NCI-H1105 (cell line): ENCODE results near the gene RPL28.

Experiments
- DNase-seq: peaks from one replicate; lab custom pipeline; 2025; lab: John Stamatoyannopoulos, UW

RPL28 gene

DNA sequence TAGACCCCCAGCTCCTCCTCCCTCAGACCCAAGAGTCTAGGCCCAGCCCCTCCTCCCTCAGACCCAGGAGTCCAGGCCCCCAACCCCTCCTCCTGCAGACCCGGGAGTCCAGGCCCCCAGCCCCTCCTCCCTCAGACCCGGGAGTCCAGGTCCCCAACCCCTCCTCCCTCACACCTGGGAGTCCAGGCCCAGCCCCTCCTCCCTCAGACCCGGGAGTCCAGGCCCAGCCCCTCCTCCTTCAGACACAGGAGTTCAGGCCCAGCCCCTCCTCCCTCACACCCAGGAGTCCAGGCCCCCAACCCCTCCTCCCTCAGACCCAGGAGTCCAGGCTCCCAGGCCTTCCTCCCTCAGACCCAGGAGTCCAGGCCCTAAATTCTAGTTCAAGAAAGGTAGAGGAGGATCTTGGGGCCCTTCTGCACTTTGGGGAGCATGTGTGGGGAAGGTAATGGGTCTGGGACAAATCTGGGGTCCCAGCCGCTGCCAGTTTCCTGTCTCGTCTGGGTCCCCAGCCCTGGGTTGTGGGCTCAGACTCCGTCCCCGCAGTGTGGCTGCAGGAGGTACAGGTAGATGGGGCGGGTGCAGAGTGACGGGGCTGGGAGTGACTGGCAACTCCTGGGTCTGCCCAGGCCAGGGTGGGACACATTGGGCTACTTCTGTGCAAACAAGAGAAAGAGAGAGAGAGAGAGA is 12.3 kb upstream of the RPL28 start:
- no peak for DNase-seq

DNA sequence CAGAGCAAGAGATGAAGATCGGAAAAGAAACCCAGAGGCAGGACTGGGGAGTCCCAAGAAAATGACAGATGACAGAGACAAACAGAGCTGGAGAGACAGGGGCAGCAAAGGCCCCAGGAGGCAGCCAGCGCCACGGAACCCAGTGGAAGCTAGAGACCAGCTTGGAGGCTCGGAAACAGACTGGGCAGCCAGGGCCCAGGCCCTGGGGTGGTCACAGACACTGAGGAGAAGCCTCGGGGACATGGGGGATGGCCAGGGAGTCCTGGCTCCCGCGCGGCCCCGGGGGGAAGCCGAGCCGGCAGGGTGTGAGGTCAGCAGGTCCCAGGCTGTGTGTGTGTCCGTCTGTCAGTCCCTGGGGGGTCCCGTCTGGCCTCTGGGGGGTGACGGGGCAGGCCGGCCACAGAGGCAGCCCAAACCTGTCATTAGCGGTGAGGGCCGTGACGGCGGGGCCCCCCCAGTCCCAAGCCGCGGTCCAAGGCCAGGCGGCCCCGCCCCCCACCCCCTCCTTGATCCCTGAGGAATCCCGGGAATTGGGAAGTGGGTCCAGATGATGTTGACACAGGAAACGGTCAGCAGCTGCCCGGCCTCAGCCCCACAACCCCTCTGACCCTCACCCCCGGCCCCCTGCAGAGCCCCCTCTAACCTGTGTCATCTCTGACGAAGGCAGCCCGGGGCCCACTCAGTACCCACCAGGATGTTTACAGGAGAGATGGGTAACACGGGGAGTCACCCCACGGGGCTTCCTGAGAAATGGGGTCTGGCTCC is 11.6 kb upstream of the RPL28 start:
- no peak for DNase-seq

DNA sequence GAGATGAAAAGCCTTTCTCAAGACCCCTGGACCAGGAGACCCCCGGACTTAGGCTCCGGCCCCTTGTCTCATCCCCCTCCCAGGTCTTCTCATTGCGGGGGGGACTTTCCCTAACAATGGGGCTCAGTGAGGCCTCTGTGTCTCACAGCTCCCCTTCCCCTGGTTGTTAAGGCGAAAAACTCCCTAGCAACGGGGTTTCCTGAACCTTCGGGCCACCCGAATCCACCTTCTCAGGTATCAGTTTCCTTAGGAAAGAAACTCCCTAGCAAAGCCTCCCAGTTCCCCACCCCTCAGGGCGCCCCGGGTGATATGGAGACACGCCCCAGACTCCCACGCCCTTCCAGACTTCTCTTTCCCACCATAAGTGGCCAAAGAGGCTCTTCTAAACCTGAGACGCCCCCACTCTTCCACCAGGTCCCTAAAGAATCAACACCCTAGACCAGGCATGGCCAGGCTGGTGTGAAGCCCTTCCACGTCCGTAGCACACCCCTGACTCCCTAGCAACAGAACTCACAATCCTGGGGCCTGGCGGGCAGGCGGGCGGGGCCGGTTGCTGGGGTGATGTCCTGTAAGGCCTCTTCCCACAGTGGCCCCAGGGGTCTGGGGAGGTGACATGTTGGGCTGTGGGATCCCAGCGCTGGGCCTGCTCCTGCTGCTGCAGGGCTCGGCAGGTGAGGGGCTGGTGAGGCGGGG is 9.3 kb upstream of the RPL28 start, which contains the start of gene TMEM190:
Gene TMEM190, plus strand, starts transcription at position 586 of the 693 bp plus-strand sequence. Its CDS starts 28 bp downstream, at position 614.
- no peak for DNase-seq

DNA sequence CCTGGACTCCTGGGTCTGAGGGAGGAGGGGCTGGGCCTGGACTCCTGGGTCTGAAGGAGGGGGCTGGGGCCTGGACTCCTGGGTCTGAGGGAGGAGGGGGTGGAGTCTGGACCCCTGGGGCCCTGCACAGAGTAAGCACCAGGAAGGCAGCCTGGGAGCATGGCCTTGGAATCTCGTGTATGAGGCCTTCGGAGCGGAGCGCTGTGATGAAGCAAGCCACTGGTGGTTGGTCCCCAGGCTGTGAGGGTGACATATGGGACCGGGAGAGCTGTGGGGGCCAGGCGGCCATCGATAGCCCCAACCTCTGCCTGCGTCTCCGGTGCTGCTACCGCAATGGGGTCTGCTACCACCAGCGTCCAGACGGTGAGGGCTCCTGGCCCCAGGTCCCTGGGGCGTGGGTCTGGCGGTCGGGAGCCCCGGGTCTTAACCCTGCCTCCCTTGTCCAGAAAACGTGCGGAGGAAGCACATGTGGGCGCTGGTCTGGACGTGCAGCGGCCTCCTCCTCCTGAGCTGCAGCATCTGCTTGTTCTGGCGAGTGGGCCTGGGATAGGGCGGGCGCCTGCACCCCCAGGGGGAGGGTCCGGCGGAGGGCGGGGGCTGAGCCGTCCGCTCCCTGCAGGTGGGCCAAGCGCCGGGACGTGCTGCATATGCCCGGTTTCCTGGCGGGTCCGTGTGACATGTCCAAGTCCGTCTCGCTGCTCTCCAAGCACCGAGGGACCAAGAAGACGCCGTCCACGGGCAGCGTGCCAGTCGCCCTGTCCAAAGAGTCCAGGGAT is 8.2 kb upstream of the RPL28 start:
- DNase-seq, result no peak

DNA sequence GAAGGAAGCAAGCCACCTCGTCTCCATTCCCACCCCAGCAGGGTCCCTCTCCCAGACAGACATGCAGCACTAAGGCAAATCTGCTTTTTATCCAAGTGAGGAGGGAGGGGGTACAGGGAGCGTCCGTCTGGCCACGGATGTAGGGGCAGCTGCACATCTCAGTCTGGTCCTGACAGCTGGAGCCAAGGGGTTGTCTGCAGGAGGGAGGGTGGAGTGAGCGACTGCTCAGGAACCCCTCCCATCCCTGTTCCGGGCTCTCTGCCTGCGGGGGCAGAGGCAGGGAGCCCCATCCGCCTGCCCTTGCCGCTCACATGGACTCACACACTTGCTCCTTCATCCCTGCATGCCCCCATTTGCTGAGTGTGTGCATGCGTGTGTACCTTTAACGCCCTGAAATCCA is 6.6 kb upstream of the RPL28 start:
- DNase-seq, result no peak

DNA sequence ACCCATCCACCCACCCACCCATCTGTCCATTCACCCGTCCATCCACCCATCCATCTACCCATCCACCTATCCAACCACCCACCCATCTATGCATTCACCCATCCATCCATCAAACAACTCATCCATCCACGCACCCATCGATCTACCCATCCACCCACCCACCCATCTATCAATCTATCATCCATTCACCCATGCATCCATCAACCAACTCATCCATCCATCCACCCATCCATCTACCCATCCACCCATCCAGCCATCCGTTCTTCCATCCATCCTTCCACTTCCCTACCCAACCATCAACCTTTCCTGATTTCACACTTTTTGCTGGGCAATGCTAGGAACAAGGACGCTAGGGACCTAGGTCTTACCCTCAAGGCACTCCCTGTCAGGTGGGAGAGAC is 3.7 kb upstream of the RPL28 start:
- no peak for DNase-seq

DNA sequence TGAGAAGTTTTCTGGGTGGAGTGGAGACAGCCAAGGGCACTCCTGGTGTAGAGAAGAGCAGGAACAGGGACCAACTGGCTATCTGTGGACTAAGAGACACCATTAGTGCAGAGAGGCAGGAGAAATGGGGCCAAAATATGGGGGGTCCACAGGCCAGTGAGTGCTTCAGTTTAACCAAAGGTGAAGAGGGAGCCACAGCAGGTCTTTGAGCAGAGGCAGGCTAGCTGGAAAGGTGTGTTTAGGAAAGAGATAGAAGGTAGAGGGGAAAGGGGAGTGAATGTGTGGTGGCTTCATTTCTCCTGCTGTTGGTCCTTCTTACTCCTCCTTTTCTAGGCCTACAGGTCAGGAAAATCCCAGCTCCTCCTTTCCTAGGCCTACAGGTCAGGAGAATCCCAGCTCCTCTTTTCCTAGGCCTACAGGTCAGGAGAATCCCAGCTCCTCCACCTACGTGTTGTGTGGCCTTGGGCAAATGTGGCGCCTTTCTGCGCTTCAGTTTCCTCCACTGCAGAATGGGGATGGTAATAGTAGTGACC is 3.1 kb upstream of the RPL28 start:
- DNase-seq, result no peak

DNA sequence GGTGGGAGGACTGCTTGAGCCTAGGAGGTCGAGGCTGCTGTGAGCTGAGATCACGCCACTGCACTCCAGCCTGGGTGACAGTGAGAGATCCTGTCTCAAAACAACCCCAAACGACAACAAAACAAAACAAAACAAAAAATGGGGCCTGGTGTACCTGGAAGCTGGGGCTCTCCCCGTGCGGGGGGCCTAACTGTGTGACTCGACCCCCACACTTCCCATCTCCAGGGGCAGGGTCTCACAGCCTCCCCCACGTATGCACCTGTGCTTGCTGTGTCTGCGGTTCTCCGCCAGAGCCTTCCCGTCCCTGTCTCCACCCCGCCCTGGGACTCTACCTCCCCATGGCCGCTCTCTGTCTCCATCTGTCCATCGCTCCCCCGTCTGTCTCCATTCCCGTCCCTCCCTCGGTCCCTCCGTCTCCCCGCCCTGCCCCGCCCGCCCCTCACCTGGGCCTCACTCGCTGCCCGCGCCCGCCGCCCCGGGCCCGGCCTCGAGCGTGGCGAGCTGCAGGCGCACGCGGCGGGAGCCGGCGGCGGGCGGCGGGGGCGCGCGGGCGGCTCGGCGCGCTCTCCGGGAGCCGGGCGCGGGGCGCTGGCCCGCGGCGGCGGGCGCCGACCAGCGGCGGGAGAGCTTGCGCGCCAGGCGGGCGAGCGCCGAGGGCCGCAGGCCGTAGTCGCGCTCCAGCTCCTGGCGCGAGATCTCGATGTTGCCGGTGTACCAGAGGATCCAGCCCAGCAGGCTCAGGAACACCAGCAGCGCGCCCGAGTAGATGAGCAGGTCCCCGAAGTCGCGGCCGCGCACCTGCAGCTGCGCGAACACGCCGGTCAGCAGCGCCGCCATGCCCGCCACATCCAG is 2.2 kb upstream of the RPL28 start:
- peak; percentile 65 for DNase-seq

DNA sequence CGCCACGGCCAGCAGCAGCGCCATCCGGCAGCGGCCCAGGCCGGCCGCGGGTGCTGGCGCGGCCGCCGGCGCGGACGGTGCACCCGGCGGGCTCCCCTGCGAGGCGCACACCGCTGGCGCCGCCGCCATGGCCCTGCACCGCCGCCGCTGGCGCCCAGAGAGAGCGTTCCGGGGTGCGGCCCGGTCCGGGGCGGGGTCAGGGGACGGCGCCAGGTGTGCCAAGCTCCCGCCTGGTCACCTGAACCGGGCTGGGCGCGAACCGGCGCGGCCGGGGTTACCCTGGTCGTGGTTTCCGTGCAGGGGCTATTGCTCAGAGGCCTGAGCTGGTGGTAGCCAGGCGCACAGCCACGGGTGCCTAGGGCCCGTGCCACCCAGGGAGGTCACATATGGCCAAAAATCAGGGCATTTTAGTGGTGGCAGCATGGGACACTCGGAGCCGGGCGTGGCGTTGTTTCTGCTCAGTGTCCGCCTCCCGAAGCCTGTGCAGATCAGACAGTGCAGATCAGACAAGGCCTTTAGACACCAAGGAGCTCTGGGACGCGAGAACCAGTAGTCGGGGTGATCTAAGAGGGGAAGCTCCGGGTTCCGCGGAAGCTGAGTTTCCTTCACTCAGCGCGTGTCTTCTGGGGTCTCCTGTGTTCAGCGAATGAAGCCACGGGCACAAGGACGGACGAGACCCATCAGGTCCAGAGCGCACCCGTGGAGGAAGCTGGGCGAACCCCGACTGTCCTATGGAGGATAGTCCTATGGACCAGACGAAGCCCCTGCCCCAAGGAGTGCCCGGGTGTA is 1.4 kb upstream of the RPL28 start, which contains the start of gene TMEM238:
Gene TMEM238, minus strand, starts transcription at position 162 of the 789 bp plus-strand sequence. Its CDS starts 33 bp downstream, at position 129.
- peak; percentile 12 for DNase-seq

DNA sequence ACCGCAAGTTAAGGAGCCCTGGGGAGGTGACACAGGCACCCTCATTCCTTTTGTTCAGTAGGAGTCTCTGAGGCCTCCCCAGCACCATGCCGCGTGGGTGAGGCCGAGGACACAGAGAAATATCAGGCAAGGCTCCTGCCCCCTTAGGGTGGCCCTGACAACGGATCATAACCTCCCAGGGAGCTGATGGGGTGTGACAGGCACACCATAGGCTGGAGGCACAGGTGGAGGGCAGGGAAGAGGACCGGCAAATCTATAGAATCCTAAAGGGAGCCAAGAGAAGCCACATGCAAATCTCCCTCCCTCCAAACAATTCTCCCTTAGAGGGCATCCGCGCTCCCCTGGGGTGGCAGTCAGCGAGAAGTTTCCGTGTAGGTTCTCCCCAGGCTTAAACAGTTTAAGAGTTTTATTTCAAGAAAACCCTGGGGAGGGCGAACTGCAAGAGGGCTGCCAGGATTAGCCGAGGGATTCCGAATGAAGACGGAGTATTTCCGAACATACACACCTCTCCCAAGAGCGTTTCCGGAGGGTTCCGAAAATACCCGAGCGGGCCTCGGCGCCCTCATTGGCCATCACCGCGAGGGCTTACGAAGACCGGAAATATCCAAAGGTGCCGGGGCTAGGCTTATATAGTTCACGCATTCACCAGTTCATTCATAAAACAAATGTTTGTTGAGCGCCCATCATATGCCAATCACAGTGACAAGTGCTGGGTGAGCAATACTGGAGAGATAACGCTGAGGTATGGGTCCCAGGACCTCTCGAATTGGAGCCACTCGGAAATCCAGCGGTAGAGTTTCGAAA is 610 bp upstream of the RPL28 start:
- DNase-seq, result peak; percentile 97

DNA sequence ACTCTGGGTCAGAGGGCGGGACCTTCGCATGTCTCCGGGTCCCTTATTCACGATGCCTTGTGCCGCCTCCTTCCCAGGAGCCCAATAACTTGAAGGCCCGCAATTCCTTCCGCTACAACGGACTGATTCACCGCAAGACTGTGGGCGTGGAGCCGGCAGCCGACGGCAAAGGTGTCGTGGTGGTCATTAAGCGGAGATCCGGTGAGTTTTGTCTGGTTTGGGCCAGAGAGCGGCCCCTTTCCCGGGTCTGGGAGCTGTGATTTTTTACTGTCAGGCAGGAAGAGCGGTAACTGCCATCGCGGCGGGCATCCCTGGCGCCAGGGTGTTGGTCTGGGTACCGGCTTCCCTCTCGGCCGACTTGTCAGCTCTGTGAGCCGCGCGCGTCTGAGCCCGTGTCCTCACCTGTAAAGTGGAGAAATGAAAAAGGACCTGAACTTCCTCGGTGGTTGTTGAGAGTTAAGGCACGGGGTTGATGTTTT is 800 bp downstream of the RPL28 start:
- no peak for DNase-seq

DNA sequence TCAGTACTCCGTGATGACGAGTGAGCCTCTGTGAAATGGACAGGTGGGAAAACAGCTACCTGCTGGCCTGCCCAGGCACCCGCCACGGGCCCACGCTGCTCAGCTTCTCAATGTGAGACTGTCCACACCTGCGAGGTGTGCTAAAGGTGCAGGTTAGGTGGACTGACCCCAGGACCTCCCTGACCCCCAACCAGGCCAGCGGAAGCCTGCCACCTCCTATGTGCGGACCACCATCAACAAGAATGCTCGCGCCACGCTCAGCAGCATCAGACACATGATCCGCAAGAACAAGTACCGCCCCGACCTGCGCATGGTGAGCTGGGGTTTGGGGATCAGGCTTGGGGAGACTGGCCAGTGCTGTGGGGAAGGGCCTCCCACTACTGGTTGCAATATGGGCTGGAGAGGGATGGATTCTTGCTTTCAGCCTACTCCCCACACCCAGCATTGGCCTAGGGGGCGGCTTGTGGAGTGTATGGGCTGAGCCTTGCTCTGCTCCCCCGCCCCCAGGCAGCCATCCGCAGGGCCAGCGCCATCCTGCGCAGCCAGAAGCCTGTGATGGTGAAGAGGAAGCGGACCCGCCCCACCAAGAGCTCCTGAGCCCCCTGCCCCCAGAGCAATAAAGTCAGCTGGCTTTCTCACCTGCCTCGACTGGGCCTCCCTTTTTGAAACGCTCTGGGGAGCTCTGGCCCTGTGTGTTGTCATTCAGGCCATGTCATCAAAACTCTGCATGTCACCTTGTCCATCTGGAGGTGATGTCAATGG is 2.2 kb downstream of the RPL28 start:
- no peak for DNase-seq

DNA sequence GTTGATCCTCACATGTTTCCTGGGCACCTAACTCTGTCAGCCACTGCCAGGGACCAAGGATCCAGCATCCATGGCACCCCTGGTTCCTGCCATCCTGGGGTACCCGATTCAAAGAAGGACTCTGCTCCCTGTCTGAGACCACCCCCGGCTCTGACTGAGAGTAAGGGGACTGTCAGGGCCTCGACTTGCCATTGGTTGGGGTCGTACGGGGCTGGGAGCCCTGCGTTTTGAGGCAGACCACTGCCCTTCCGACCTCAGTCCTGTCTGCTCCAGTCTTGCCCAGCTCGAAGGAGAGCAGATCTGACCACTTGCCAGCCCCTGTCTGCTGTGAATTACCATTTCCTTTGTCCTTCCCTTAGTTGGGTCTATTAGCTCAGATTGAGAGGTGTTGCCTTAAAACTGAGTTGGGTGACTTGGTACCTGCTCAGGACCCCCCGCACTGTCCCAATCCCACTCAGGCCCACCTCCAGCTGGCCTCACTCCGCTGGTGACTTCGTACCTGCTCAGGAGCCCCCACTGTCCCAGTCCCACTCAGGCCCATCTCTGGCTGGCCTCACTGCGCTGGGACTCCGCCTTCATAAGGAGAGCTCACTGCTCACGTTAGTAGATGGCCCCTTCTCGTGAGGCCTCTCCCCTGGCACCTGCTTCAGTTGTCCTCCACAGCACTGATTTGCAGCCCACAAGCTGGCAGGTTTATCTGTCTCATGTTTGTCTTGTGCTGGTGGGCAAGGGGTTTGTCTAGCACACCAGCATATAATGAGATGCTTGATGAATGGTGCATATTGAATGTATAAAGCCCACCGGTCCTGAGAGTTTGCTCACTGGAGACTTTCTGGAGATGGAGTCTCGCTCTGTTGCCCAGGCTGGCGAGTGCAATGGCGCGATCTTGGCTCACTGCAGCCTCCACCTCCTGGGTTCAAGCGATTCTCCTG is 3.9 kb downstream of the RPL28 start:
- DNase-seq, result no peak

DNA sequence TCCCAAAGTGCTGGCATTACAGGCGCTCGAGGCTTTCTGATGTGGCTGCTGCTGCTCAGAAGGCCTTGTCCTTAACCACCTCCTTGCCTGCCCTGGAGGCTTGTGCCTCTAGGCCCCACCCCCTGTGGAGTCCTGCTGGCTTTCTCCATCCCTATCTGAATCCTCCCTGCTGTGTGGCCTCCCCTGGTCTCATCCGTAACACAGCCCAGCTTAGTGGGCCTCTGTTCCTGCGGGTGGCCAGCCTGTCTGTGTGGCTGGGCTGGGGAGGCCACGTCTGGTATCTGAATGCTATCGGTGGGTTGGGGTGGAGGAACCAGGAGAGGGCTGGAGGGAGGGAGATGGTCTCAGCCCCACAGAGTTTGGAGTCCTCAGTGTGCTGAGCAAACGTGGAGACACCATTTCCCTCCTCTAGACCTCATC is 4.7 kb downstream of the RPL28 start:
- no peak for DNase-seq

DNA sequence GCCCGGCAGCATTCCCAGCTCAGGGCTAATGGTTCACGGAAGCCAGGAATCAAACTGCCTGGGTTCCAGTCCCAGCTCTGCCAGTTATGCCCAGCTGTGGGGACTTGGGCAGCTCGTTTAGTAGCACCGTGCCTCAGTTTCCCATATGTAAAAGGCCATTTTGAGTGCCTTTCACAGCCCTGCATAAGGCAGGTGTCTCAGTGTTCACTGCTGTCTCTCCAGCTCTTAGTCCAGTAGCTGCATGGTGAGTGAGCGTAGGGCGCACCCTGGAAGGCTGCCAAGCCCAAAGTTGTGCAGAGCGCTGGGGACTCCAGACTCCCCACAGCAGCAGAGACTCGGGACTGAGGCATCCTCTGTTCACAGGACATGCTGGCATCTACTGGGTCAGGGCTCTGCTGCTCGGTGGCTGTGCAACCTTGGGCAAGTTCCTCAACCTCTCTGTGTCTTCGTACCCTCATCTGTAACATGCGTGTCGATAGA is 5.5 kb downstream of the RPL28 start:
- DNase-seq, result no peak

DNA sequence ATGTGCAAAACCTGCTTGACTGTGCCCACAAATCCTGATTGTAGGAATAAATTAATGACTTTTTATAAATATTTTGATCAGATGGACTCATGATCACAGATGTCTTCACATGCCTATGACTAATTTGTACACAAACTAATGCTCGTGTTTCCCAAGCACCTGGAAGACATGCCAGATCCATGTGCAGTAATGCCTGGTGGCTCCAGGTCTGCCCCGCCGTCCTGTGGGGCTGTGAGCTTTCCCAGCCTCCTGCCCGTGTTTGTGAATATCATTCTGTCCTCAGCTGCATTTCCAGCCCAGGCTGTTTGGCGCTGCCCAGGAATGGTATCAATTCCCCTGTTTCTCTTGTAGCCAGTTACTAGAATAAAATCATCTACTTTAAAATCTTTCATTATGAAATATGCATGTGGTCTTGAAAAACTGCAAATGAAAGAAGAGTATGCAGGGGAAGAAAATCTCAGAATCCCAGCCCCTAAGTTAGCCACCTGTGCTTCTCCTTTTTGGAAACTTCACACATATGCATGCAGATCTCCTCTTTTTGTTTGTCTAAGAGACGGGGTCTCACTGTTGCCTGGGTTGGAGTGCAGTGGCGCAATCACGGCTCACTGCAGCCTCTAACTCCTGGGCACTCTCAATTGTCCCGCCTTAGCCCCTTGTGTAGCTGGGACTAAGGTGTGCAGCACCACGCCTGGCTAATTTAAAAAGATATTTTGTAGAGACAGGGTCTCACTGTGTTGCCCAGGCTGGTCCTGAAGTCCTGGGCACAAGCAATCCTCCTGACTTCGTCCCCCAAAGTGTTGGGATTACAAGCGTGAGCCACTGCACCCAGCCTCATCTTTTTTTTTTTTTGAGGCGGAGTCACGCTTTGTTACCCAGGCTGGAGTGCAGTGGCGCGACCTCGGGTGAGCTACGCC is 6.2 kb downstream of the RPL28 start:
- no peak for DNase-seq
